Activated naive CD4-positive, alpha-beta T cell treated with Interleukin-2 at 50 U/mL for 16 hours (primary cell): Measurements from ENCODE around the gene FATE1.
"Not testable (repeated sequence)": the region's sequence is repeated elsewhere in the genome, so short reads cannot be mapped to it uniquely, and the experiment has no call there.

Experiments used
- DNase-seq: peaks from one replicate; pipeline ENCODE4 v3.0.0-alpha.2; 2020

Gene FATE1

GRCh38 chrX:151715752-151716151, at the start of gene FATE1:
FATE1 (plus strand) TSS chrX:151716035; CDS start chrX:151716120, 85 bp downstream.
- no peak for DNase-seq

GRCh38 chrX:151675121-151675746, 40.6 kb upstream of the FATE1 start:
- DNase-seq, result no peak

- no peak for DNase-seq
These were observed 39.6 kb upstream of the FATE1 start for GRCh38 chrX:151676196-151676595.

- no peak for DNase-seq
These were observed 35.9 kb upstream of the FATE1 start for GRCh38 chrX:151679798-151680402.

- DNase-seq, result peak; percentile 53
These were observed 35.0 kb upstream of the FATE1 start for GRCh38 chrX:151680805-151681204.

GRCh38 chrX:151687635-151688034, 28.2 kb upstream of the FATE1 start:
- DNase-seq, result no peak

GRCh38 chrX:151688695-151689094, 27.1 kb upstream of the FATE1 start:
- no peak for DNase-seq

- DNase-seq, result no peak
These were observed 23.0 kb upstream of the FATE1 start for GRCh38 chrX:151692825-151693224.

- no peak for DNase-seq
These were observed 21.7 kb upstream of the FATE1 start for GRCh38 chrX:151694121-151694520.

GRCh38 chrX:151694661-151695582, 20.9 kb upstream of the FATE1 start, which contains the start of gene PRRG3:
PRRG3 (plus strand) TSS chrX:151695458; CDS start chrX:151698815, 3,357 bp downstream.
- no peak for DNase-seq

GRCh38 chrX:151695583-151696340, 20.1 kb upstream of the FATE1 start:
- DNase-seq, result no peak

GRCh38 chrX:151697082-151697481, 18.8 kb upstream of the FATE1 start:
- not testable (repeated sequence) for DNase-seq

- DNase-seq, result no peak
These were observed 18.3 kb upstream of the FATE1 start for GRCh38 chrX:151697522-151697921.

- DNase-seq, result no peak
These were observed 17.4 kb upstream of the FATE1 start for GRCh38 chrX:151698485-151698884.

GRCh38 chrX:151699746-151700145, 16.1 kb upstream of the FATE1 start:
- no peak for DNase-seq

GRCh38 chrX:151700581-151700980, 15.3 kb upstream of the FATE1 start:
- DNase-seq, result no peak

GRCh38 chrX:151701071-151701470, 14.8 kb upstream of the FATE1 start:
- DNase-seq, result no peak

GRCh38 chrX:151701531-151701930, 14.3 kb upstream of the FATE1 start:
- no peak for DNase-seq

GRCh38 chrX:151702026-151702714, 13.7 kb upstream of the FATE1 start:
- DNase-seq, result no peak

- no peak for DNase-seq
These were observed 13.0 kb upstream of the FATE1 start for GRCh38 chrX:151702741-151703340.

GRCh38 chrX:151703487-151703886, 12.3 kb upstream of the FATE1 start:
- DNase-seq, result no peak
